Islet precursor cell (in vitro differentiated cells): ENCODE results near the gene LINS1.

Experiments
- DNase-seq: peaks from one replicate; pipeline ENCODE4 v3.0.0-alpha.2; 2018

Gene LINS1, protein sequence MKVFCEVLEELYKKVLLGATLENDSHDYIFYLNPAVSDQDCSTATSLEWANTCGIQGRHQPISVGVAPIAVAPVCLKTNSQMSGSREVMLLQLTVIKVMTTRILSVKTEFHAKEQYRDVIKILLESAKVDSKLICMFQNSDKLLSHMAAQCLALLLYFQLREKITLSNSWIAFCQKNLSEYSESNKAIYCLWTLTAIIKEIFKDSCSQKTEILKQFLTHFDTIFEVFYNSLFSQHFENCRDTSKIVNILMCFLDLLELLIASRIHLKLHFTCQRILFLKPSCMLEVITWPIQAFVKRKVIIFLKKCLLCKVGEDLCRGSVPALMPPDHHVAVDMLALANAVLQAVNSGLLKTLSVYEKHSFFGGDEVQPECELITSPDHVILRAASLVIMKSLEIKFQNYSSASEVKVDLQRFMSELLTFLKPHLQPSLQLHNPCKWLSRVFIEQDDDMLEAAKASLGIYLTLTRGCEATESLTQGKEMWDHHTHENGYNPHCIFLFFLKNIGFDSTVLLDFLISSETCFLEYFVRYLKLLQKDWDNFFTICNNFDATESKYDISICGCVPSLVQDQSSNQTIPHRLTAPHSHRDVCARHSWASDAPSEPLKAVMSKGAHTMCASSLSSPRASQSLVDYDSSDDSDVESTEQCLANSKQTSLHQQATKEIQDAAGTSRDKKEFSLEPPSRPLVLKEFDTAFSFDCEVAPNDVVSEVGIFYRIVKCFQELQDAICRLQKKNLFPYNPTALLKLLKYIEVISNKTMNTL

DNA sequence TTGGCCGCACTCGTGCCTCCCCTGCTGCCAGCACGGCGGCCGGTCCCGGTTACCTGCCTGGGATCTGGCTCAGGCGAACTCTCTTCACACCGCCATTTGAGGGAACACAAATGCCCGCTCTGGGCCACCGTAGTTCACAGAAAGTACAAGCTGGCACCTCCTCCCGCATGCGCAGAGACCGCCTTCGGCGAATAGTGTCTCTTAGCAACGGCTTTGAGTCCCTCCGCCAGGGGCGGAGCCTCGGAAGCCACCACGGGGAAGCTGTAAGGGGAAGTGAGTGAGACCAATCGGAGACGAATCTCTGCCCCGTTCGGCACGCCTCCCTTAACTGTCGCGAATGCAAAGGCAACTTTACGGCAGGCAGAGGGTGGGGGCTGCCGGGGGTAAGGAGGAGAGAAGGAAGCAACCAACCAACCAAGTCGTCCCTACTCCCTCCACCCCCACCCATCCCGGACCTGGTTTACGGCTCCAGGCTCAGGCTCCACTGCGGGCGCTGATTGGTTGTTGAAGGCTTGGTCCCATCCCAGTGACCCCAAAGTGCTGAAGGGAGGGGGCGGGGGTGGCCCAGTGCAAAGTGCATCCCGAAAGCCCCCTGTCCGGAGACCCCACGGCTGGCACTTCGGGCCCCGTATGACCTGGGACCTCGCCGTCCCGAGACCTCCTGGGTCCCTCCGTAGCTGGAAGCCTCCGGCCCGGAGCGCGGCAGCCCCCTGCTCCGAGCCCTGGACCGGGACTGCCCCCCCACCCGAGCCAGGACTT is at the start of gene LINS1, which contains the start of gene ASB7:
TSS of gene LINS1 (minus strand) at position 121 of the 759 bp plus-strand sequence. CDS start 21,342 bp downstream, outside the sequence.
TSS of gene ASB7 (plus strand) at position 526 of the 759 bp plus-strand sequence. CDS start 9,628 bp downstream, outside the sequence.
- DNase-seq = peak; percentile 100

DNA sequence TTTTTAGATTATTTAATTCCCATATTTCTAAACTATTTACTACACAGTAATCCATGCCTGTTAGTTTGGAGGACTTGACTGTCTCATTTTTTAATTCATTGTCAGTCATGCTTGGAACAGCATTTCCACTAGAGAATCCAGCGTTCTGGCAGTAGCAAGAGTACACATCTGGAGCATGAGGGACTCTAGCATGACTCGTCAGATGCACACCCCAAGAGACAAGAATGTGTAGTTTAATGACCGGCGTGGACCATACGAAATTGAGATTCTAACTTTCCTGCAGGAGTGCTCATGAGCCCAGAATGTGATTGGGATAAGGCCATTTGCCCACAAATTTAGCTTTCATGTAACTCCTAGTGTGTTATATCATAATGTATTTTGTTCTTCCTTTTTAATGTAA is 49.3 kb upstream of the LINS1 start:
- DNase-seq = no peak

DNA sequence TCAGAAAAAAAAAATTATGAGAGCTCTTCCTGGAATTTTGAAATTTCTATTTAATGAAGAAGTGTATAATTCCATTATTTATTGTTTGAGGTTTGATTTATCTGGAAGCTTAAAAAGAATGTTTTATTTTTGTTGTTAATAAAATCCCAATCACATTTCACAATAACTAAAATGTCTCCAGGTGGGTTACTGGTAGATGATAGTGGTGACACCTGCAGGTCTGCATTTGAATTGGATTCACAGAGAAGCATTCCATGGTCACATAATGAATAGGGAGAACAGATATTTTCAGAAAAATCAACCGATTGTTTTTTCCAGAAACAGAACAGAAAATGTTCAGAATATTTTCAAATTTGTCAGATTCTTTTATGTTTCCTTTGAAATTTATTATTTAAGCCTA is 48.7 kb upstream of the LINS1 start:
- no peak for DNase-seq

DNA sequence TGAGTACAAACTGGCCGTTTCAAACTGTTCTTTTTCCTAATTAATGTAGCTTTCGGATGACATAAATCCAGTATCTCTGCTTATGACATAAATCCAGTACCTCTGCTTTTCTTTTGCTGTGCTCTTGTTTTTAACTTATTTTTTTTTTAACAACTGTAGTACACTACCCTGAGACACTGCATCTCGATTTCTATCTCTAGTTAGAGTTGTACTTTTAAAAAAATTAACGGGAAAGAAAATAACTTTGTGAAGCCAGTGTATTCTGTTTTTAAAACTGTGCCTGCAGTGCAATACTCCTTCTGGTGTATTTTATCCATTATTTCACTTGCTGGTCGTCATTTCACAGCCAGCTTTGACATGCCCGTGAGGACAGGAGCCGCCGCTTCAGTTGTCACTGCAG is 47.0 kb upstream of the LINS1 start:
- no peak for DNase-seq

DNA sequence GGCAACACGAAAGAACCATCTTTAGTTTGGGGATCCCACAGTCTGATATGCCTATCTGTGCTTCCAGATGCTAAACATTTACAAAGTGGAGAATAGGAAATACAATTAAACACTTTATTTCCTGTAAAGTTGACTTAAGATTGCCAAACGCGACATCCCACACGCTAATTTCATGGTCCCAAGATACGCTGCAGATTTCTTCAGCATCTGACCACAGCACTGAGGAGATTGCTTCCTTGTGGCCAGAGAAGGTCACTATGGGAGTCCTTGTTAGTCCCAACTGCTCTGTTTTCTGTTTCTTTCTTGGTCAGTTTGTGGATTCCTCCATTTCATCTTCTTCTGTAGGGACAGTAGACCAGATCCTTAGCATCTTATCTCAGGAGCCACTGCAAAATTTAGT is 43.7 kb upstream of the LINS1 start:
- no peak for DNase-seq

DNA sequence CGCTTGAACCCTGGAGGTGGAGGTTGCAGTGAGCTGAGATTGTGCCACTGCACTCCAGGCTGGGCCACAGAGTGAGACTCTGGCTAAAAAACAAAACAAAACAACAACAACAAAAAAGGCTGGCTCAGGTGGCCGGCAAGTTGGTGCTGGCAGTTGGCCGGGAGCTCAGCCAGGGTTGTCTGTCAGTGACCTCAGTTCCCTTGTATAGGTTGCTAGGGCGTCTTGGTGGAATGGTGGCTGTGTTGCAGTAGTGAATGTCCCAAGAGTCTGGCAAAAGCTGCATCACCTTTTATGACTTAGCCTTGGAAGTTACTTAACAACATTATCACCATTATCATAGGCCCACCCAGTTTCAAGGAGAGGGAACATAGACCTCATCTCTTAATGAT is 41.0 kb upstream of the LINS1 start:
- no peak for DNase-seq

DNA sequence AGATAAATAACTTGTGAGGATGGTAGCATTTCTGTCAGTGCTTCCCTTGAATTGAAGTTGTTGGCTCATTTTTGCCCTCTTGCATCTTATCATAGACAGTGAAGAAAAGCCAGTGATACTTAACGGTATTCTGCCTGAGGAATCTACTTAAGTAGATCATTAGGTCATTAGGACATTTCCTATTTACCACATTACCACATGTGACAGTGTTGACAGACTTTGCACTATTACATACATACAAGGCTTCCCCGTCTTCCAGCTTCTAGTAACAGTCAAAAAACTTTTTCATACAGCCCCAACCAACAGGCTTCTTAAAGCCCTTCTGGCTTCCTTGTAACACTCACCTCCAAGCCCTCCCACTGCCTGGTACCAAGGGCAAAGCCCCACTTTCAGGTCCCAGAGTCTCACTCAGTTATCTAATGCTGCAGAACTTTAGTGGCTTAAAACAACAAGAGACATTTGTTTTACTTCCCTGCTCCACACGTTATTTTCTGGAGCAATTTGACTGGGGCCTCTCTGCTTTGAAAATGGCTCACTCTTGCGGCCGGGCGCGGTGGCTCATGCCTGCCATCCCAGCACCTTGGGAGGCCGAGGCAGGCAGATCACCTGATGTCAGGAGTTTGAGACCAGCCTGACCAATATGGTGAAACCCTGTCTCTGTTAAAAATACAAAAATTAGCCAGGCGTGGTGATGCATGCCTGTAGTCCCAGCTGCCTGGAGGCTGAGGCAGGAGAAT is 40.4 kb upstream of the LINS1 start:
- no peak for DNase-seq

DNA sequence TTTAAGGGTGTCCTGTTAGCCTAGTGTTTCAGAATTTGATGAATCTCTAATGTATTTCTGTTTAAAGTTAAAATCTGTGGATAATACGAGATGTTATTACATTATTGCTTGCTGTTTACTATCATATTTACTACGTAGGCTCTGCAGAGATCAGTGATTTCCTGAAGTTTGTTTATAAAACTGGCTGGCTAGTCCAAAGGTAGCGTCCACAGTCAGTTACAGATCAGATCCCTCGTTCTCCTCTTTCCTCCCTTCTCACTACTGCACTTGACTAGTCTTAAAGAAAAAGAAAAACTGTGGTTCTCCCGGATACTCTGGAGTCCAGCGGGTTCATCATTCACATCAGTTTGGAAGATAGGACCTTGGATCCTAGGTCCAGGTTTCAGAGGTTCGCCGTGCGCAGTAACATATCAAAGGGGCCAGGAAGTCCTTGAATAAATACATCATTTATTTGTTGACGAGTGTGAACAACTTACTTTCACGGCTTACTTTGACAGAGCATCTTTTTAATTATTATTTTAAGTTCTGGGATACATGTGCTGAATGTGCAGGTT is 36.3 kb upstream of the LINS1 start:
- DNase-seq = no peak

DNA sequence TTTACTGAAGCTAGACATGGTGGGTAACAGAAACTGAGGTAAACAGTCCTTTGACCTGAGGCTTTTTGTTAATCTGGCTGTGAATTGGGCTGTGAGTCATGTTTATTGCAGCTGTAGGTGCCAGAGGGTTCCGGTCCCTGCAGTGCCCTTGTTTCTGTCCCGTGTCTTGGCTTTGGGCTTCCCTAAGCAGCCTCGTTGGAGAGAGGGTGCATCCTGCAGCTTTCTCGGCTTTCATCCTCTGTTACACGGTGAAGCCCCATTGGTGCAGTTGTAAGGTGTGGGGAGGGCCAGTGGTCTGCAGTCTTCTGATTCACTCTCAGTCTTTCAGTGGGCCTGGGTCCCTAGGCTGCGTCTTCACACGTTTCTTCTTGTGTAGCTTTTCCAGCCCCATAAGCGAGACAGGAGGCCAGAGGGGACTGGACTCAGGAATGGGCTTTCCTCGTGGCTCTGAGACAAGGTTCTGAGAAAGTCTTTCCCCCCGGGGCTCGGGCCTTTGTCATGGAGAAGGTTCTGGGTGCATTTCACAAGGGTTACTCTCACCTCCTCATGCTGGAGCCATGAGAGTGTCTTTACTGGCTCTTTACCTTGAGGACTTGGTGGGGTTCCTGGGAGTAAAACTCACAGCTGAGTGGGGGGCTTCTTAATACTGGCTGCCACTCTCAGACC is 33.6 kb upstream of the LINS1 start:
- DNase-seq = peak; percentile 68

DNA sequence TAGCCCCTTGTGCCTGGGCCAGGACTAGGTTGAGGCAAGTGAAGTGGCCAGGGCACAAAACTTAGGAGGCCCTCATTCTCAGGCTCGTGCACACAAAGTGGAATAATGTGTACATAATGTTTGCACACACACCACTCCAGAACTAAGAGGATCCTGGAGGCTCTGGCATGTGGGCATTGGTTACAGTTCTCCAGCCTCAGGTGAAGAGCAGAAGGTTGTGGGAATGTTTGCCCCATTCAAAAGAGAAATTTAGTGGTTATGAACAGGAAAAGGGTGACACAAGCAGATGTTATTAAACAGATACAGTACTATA is 31.7 kb upstream of the LINS1 start:
- no peak for DNase-seq

DNA sequence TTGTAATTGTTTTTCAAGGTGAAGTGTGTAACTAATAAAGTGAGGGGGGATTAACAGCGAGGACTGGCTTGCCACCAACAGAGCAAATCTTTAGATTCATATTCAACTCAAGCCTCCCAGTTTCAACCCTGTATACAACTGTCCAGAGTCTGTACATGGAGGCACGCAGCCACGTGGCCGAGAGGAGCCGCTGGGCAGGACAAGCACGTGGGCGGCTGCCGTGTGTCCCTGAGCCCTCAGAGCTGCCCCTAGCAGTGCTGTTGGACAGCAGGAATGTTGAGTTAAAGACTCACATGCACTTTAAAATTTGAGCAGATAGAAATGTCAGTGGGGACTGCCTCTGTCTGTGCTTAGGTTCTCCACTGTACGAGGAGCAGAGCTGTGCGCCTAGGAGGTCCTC is 29.8 kb upstream of the LINS1 start:
- no peak for DNase-seq

DNA sequence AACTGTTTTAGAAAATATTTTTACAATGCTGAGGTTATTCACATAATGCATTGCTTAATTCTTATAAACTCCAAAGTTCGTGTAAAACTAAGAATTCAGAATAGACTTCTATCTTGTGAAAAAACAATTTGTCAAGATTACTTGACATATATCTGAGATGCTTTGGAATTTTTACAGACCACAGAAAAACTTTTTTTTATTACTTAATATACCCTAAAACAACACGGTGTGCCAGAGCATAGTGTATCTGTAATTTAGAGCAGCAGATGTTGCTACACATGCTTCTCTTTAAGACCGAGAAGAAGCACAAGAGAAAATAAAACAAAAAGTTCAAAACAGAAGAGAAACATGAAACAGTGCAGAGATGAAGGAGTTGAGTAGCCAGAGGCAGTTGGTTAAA is 26.8 kb upstream of the LINS1 start:
- DNase-seq = no peak

DNA sequence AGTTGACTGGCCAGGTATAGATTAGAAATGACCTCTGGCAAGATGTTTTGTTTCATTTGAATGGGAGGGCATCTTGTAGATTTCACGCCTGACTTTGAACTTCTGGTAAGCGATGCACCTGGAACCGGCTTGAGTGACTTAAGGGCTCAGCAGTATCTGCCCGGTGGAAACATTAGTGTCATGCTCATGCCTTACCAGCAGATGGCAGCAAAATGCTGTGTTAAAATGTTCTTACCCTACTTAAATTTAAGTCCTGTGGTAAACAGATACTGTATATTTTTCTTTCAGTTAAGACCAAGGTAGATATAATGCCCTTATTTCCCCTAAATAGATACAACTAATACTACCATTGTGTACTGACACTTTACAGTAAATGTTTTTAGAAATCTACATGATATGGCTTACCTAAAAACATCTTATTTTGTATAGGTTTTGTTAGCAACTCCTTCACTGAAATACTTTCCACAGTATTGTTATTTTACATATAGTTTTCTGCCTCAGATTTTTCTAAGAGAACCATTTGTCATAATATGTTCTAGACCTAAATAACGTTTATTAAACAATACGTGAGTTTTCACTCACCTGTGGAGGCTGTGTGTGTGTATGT is 25.9 kb upstream of the LINS1 start:
- DNase-seq = peak; percentile 80

DNA sequence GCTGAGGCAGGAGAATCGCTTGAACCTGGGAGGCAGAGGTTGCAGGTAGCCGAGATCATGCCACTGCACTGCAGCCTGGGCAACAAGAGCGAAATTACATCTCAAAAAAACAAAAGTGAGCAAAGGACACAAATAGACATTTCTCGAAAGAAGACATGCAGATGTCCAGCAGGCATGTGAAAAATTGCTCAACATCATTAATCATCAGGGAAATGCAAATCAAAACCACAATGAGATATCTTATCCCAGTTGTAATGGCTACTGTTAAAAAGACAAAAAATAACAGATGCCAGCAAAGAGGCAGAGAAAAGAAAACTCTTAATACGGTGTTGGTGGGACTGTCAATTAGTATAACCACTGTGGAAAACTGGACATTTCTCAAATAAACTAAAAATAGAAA is 21.3 kb upstream of the LINS1 start:
- no peak for DNase-seq

DNA sequence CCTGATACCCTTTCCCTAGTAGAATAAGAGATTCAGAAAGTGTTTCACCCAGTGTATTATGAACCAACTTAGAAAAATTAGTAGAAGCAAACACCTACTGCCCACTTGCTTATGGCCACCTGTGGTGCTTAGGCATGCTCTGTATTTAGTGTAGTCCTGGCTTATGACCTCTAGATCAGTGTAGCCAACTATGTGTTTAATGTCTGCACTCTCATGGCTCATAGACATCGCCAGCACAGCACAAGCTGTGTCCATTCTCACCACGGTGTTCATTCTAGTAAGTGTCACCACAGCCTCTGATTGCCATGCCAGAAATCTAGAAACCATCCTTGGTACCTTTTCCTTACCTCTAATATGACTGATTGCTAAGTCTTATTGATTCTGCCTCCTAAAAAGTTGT is 14.7 kb upstream of the LINS1 start:
- no peak for DNase-seq

DNA sequence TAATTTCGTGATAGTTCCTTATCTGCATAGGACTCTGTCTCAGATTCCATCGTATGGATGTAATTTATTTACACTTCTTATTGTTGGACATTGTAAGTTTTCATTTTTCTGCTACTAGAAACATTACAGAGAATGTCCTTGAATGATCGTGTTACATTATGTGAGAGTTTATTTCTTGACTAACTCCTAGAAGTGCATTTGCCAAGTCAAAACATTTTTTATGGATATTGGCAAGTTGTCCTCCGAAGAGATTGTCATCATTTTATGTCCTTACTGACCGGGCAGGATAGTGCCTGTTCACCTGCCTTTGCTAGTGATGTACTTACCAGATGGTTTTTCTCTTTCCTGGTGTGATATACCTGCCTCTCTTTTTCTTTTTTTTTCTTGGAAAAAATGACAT is 13.8 kb upstream of the LINS1 start:
- no peak for DNase-seq

DNA sequence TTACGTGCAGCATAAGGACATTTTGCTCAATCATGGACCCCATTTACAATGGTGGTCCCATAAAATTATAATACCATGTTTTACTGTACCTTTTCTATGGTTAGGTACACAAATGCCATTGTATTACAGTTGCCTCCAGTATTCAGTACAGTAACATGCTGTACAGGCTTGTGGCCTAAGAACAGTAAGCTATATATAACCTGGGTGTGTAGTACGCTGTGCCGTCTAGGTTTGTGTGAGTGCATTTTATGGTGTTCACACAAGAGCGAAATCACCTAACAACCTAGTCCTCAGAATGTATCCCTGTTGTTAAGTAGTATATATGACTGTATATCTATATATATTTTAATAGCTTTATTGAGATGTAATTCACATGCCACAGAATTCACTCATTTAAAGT is 12.9 kb upstream of the LINS1 start:
- DNase-seq = no peak

DNA sequence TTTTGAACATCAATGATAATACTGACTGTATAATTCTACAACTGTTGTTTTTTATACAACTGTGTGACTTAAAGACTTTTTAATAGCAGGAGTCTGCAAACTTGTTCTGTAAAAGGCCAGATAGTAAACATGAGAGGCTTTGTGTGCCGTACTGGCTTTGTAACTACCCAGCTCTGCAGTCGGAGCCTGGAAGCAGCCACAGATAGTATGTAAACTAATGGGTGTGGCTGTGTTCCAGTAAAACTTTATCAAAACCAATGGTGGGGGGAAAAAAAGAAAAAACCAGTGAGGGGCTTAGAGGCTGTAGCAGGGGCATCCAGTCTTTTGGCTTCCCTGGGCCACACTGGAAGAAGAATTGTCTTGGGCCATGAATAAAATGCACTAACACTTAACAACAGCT is 12.4 kb upstream of the LINS1 start:
- no peak for DNase-seq

DNA sequence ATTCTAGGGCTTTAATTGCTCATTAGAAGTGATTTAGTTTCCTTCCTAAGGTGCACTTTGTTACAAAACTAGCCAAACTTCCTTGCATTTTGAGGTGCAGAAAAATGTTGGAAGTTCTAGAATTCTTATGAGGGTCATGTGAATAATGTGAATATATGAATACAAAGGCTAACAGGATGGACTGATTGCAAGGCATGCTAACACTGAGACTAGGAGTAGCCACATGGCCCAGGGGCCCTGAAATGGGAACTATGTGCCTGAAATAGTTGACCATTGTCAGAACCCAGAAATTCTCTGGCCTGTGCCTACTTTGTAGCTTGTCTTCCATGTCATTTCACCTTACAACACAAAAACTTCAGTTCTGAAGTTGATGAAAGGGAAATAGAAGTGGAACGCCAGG is 11.2 kb upstream of the LINS1 start:
- DNase-seq = no peak

DNA sequence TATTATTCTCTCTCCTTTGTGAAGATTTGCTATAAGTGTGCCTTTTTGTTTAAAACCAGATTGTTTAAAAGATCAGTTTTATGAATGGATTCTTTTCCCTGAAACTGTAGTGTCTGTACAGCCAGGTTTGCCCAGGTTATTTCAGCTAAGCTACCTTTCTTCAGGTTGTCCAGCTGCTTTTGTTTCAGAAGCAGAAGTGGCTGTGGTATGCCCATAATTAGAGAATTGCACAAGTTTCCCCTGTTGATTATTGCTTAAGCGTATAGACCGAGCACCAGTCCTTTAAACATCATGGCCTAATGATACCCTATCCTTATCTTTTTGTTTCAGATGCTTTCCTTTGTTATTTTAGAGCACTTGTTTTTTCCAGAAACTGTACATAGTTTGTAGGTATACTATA is 10.6 kb upstream of the LINS1 start:
- DNase-seq = no peak

DNA sequence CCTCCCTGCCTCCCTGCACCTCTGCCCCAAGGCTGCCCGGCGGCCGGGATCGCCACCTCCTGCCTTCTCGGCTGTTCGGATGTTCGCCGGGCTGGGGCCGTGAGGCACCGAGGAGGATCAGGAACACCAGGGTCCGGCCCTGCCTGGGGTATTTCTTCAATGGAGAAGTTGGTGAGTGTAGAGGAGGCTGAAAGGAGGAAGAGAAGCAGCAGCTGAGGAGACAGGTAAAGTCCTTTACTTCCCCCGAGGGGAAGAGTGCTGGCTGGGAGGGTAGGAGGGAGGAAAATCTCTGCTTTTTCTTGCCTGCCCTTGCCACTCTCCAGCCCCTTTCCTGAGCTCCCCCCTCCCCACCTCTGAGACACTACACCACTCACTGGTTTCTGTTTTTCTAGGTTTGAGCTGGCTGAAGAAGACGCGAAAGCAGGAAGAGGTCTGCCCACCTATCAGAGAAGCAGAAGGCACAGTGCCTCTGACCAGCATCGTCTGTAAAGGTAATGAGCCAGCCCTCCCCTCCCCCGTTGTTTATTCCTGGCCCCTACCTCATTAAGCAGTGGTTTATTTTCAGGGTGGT is 924 bp upstream of the LINS1 start:
- DNase-seq = peak; percentile 80
